Cardiac fibroblast (primary cell): ENCODE measurements around the gene OSBPL9.
"Not testable (repeated sequence)": the region's sequence is repeated elsewhere in the genome, so short reads cannot be mapped to it uniquely, and the experiment has no call there.

ENCODE experiments used
- DNase-seq, 2 donors: peaks; one replicate each; pipeline versions ENCODE4 v3.0.0 to v3.0.0-alpha.2; 2010; ENCODE audit warnings: low read depth in 2 of 2
- H3K4me3 ChIP-seq, 2 donors: replicated peaks in 1 of 2; 1 replicate in 1 of 2; 2 replicates in 1 of 2; pipeline ENCODE4 v1.5.1; 2011; ENCODE audit warnings: low read depth in 2 of 2, low read length in 2 of 2, mild to moderate bottlenecking in 2 of 2, moderate library complexity in 1 of 2
- CTCF ChIP-seq: IDR thresholded peaks from one replicate; pipeline ENCODE4 v1.5.1; 2011; ENCODE audit warnings: low read depth, mild to moderate bottlenecking, low read length, inconsistent platforms

Gene OSBPL9

DNA sequence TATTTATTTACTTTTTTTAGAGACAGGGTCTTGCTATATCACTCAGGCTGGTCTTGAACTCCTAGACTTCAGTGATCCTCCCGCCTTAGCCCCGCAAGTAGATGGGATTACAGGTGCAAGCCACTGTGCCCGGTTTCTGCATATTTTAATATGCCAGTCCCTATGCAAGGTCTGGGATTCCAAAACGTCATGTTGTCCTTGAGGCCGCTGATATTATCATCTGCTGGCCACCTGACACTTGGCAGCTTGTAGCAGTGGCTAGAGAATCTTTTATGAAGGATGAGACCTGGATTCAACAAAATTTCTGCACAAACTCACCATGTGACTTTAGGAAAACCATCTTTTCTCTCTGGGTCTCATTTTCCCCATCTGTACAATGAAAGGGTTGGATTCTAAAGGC is 32.9 kb upstream of the OSBPL9 start:
- H3K4me3 ChIP-seq = no peak overlapping the region
- no peak for TF ChIP-seq CTCF
- no peak for DNase-seq

- no peak overlapping the region for H3K4me3 ChIP-seq
- no peak for TF ChIP-seq CTCF
- DNase-seq = no peak
Observed at GRCh38 chr1:51592711-51593110, 24.2 kb upstream of the OSBPL9 start.

- DNase-seq = no peak
- no peak for TF ChIP-seq CTCF
- H3K4me3 ChIP-seq = no peak overlapping the region
Observed at GRCh38 chr1:51594716-51595115, 22.2 kb upstream of the OSBPL9 start.

- TF ChIP-seq CTCF = no peak
- no peak overlapping the region for H3K4me3 ChIP-seq
- no peak for DNase-seq
Observed at GRCh38 chr1:51600529-51600928, 16.4 kb upstream of the OSBPL9 start.

GRCh38 chr1:51600965-51601364 is 15.9 kb upstream of the OSBPL9 start:
- TF ChIP-seq CTCF = no peak
- no peak overlapping the region for H3K4me3 ChIP-seq
- no peak for DNase-seq

DNA sequence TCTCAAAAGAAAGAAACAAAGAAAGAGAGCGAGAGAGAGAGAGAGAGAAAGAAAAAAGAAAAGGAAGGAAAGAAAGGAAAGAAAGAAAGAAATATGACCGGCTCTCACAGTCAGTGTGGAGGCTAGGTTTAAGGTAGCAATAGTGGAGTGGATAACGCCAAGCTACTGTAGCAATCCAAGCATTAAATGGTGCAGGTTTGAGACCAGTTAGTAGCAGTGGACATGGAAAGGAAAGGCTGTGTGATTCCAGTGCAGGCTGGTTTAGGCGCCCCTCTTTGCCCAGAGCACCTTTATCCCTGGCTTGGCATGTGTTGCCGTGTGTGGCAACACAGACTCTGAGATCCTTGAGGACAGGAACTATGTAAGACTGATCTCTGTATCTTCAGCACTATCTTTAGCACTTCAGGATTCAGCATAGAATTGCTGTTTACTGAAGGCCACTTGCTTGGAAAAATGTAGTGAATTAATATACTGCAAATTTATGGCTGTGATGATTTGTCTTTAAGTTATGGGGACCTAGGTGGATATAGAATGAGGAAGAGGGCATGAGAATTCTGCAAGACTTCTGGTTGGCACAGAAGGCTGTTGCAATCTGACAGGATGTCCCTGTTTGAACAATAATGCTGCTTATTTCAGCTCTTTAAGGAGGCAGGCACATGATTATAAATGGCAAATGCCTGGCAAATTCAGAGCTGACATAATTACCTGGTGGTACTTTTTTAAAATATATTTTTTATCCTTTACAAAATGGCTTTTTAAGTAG is 10.8 kb upstream of the OSBPL9 start:
- H3K4me3 ChIP-seq = no peak overlapping the region
- TF ChIP-seq CTCF = no peak

GRCh38 chr1:51607681-51608095 is 9.2 kb upstream of the OSBPL9 start:
- DNase-seq = peak; percentile 28 to 42
- no peak overlapping the region for H3K4me3 ChIP-seq
- no peak for TF ChIP-seq CTCF

More for the DNA sequence above, 10.8 kb upstream of the OSBPL9 start:
- no peak for DNase-seq

DNA sequence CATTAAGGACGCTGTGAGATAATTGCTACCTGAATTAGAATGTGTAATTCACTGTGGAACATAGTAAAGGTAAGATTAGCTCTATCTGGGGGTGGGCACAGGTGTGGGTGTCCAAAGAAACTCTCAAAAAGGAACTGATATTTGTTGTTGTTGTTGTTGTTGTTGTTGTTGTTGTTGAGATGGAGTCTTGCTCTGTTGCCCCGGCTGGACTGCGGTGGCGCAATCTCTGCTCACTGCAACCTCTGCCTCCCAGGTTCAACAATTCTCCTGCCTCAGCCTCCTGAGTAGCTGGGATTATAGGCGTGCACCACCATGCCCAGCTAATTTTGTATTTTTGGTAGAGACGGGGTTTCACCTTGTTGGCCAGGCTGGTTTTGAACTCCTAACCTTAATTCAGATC is 6.8 kb upstream of the OSBPL9 start:
- not testable (repeated sequence) for DNase-seq, H3K4me3 ChIP-seq
